ENCODE results near the gene RIC3.

- TF ChIP-seq POLR2A (IDR thresholded peaks at IDR 0.05; ENCODE audit: borderline replicate concordance, extremely low read depth, insufficient read depth, insufficient read length) (no peak), EGR1 (IDR thresholded peaks at IDR 0.05; ENCODE audit: low read depth) (no peak), CTCF (IDR thresholded peaks at IDR 0.05 in 2 of 3, conservative IDR thresholded peaks at IDR 0.05 in 1 of 3; ENCODE audit: borderline replicate concordance in 1 of 3, insufficient read depth in 1 of 3, low read depth in 2 of 3, low read length in 2 of 3) (no peak), EZH2 (IDR thresholded peaks at IDR 0.05) (no peak), ZFX (IDR thresholded peaks at IDR 0.05) (no peak), ZBTB33 (IDR thresholded peaks at IDR 0.05; ENCODE audit: extremely low read depth, insufficient replicate concordance, low read length) (no peak), SP1 (IDR thresholded peaks at IDR 0.05; ENCODE audit: low read depth) (no peak), ATF3 (IDR thresholded peaks at IDR 0.05) (no peak), POLR2AphosphoS5 (IDR thresholded peaks at IDR 0.05; ENCODE audit: low read depth, low read length) (no peak), EZH2phosphoT487 (IDR thresholded peaks at IDR 0.05; ENCODE audit: borderline replicate concordance) (no peak)
Measured at GRCh38 chr11:8080674-8081590, 87.9 kb downstream of the RIC3 start, which contains the start of gene TUB.
